ENCODE data around the gene CSF1.

The CSF1 gene

GRCh38 chr1:109895720-109896504, 14.7 kb upstream of the CSF1 start:
- TF ChIP-seq CTCF (IDR thresholded peaks at IDR 0.05), result no peak
- Histone ChIP-seq H3K27ac (peak overlapping the region in 1 of 2 donors; percentile 64), H3K4me3 (no peak overlapping the region)
- DNase-seq (ENCODE audit: low spot score), result peak; percentile 79

- no peak overlapping the region for H3K27ac ChIP-seq
- H3K4me3 ChIP-seq, result no peak overlapping the region
- no peak for TF ChIP-seq CTCF (IDR thresholded peaks at IDR 0.05)
- DNase-seq (ENCODE audit: low spot score), result no peak
Observed at GRCh38 chr1:109896681-109897080, 14.0 kb upstream of the CSF1 start.

- H3K4me3 ChIP-seq, result no peak overlapping the region
- no peak overlapping the region for H3K27ac ChIP-seq
- DNase-seq (ENCODE audit: low spot score), result no peak
- TF ChIP-seq CTCF (IDR thresholded peaks at IDR 0.05), result no peak
Observed at GRCh38 chr1:109897259-109897955, 13.2 kb upstream of the CSF1 start.

- no peak for DNase-seq (ENCODE audit: low spot score)
- no peak overlapping the region for H3K27ac ChIP-seq
- no peak overlapping the region for H3K4me3 ChIP-seq
- TF ChIP-seq CTCF (IDR thresholded peaks at IDR 0.05), result no peak
Observed at GRCh38 chr1:109898842-109899241, 11.8 kb upstream of the CSF1 start.

- DNase-seq (ENCODE audit: low spot score), result no peak
- H3K27ac ChIP-seq, result no peak overlapping the region
- no peak for TF ChIP-seq CTCF (IDR thresholded peaks at IDR 0.05)
Observed at GRCh38 chr1:109901141-109901523, 9.5 kb upstream of the CSF1 start.

GRCh38 chr1:109901524-109902145, 9.0 kb upstream of the CSF1 start:
- Histone ChIP-seq H3K27ac (no peak overlapping the region), H3K4me3 (no peak overlapping the region)
- no peak for DNase-seq (ENCODE audit: low spot score)
- no peak for TF ChIP-seq CTCF (IDR thresholded peaks at IDR 0.05)

More at GRCh38 chr1:109901141-109901523, 9.5 kb upstream of the CSF1 start:
- H3K4me3 ChIP-seq, result no peak overlapping the region
